MM.1S (cell line): ENCODE results near the gene CORO2A.
A peak's percentile ranks its signal among the peaks of the same experiment; 100 is the strongest.

ENCODE experiments used
- DNase-seq: peaks from one replicate; pipeline ENCODE4 v3.0.0-alpha.2; 2015
- H2AFZ ChIP-seq: fragments of 300-600 bp; sonication (generic); 2 replicates; pipeline ENCODE4 v1.6.0; 2016; ENCODE audit warnings: antibody characterized with exemption, low read length
- H3F3A ChIP-seq: fragments of 300-600 bp; sonication (generic); 2 replicates; pipeline ENCODE4 v1.6.1; 2016; ENCODE audit warnings: mild to moderate bottlenecking, antibody characterized with exemption, low read length, moderate library complexity, mixed read lengths; ENCODE audit not compliant: insufficient read depth
- H3K27ac ChIP-seq: fragments of 300-600 bp; sonication (generic); 2 replicates; pipeline ENCODE4 v1.5.1; 2016; ENCODE audit warnings: mild to moderate bottlenecking, low read length
- H3K27me3 ChIP-seq: fragments of 300-600 bp; sonication (generic); replicated peaks from 2 replicates; pipeline ENCODE4 v1.6.0; 2016; ENCODE audit warnings: low read length; ENCODE audit not compliant: insufficient read depth
- H3K36me3 ChIP-seq: fragments of 300-600 bp; sonication (generic); replicated peaks from 2 replicates; pipeline ENCODE4 v1.6.1; 2016; ENCODE audit warnings: mild to moderate bottlenecking, low read length, mixed read lengths; ENCODE audit not compliant: insufficient read depth
- H3K4me1 ChIP-seq: fragments of 300-600 bp; sonication (generic); 2 replicates; pipeline ENCODE4 v1.6.1; 2016; ENCODE audit warnings: low read length, mixed read lengths
- H3K4me2 ChIP-seq: fragments of 300-600 bp; sonication (generic); 2 replicates; pipeline ENCODE4 v1.6.0; 2016; ENCODE audit warnings: low read depth, low read length
- H3K4me3 ChIP-seq: fragments of 300-600 bp; sonication (generic); 2 replicates; pipeline ENCODE4 v1.5.1; 2016; ENCODE audit warnings: low read length, mixed read lengths
- H3K79me2 ChIP-seq: fragments of 300-600 bp; sonication (generic); 2 replicates; pipeline ENCODE4 v1.6.1; 2016; ENCODE audit warnings: mixed run types, low read length, mixed read lengths
- H3K9ac ChIP-seq: fragments of 300-600 bp; sonication (generic); 2 replicates; pipeline ENCODE4 v1.6.1; 2016; ENCODE audit warnings: low read length, mixed read lengths
- H3K9me2 ChIP-seq: fragments of 300-600 bp; sonication (generic); replicated peaks from 2 replicates; pipeline ENCODE4 v1.6.1; 2016; ENCODE audit warnings: mild to moderate bottlenecking, low read length, mixed read lengths; ENCODE audit not compliant: insufficient read depth
- H3K9me3 ChIP-seq: fragments of 300-600 bp; sonication (generic); replicated peaks from 2 replicates; pipeline ENCODE4 v1.6.1; 2016; ENCODE audit warnings: mild to moderate bottlenecking, low read length, mixed read lengths; ENCODE audit not compliant: insufficient read depth
- H4K20me1 ChIP-seq: fragments of 300-600 bp; sonication (generic); 2 replicates; pipeline ENCODE4 v1.6.1; 2016; ENCODE audit warnings: mild to moderate bottlenecking, low read length, moderate library complexity, mixed read lengths; ENCODE audit not compliant: insufficient read depth
- CTCF ChIP-seq: fragments of 300-600 bp; sonication (generic); IDR thresholded peaks from 2 replicates; pipeline ENCODE4 v1.5.1; 2016; ENCODE audit warnings: antibody characterized with exemption, low read length, mixed read lengths
- EZH2 ChIP-seq: fragments of 300-600 bp; sonication (generic); optimal IDR thresholded peaks from 2 replicates; pipeline ENCODE3; 2017; ENCODE audit warnings: low read depth, mild to moderate bottlenecking, antibody characterized with exemption, low read length, mixed read lengths
- EZH2phosphoT487 ChIP-seq: fragments of 300-600 bp; sonication (generic); IDR thresholded peaks from 2 replicates; pipeline ENCODE4 v1.6.1; 2018; ENCODE audit warnings: antibody characterized with exemption, low read length

The CORO2A gene

GRCh38 chr9:98101868-98102273, 90.6 kb downstream of the CORO2A start:
- DNase-seq = peak; percentile 98
- peaks cover 18% of the 10 kb centered on the region for H3K4me1 ChIP-seq
- no peaks in the 10 kb centered on the region for H3K36me3 ChIP-seq
- H3K9ac ChIP-seq = no peak overlapping the region
- H3K4me2 ChIP-seq = peak overlapping the region; percentile 59
- H3F3A ChIP-seq = peaks cover 19% of the 10 kb centered on the region
- H2AFZ ChIP-seq = no peak overlapping the region; the same call in 1 of the 2 replicates
- no peaks in the 10 kb centered on the region for H3K9me3 ChIP-seq
- no peaks in the 10 kb centered on the region for H3K79me2 ChIP-seq
- H3K4me3 ChIP-seq = no peak overlapping the region
- no peaks in the 10 kb centered on the region for H3K27me3 ChIP-seq
- H4K20me1 ChIP-seq = no peaks in the 10 kb centered on the region
- H3K9me2 ChIP-seq = no peaks in the 10 kb centered on the region
- peak overlapping the region; percentile 23; the same call in 1 of the 2 replicates for H3K27ac ChIP-seq
- TF ChIP-seq EZH2 (no peak), CTCF (no peak), EZH2phosphoT487 (no peak)

GRCh38 chr9:98101416-98101815, 91.0 kb downstream of the CORO2A start:
- peak overlapping the region; percentile 59; the same call in 1 of the 2 replicates for H3K4me2 ChIP-seq
- H3K4me1 ChIP-seq = peaks cover 18% of the 10 kb centered on the region
- H3K27me3 ChIP-seq = no peaks in the 10 kb centered on the region
- H2AFZ ChIP-seq = no peak overlapping the region; the same call in 1 of the 2 replicates
- TF ChIP-seq CTCF (no peak), EZH2phosphoT487 (no peak), EZH2 (no peak)
- H3K9me3 ChIP-seq = no peaks in the 10 kb centered on the region
- H3F3A ChIP-seq = peaks cover 19% of the 10 kb centered on the region
- H3K9me2 ChIP-seq = no peaks in the 10 kb centered on the region
- H3K79me2 ChIP-seq = no peaks in the 10 kb centered on the region
- H3K4me3 ChIP-seq = no peak overlapping the region
- no peak for DNase-seq
- no peak overlapping the region for H3K9ac ChIP-seq
- no peaks in the 10 kb centered on the region for H3K36me3 ChIP-seq
- H3K27ac ChIP-seq = peak overlapping the region; percentile 23; the same call in 1 of the 2 replicates
- no peaks in the 10 kb centered on the region for H4K20me1 ChIP-seq

GRCh38 chr9:98100456-98100855, 92.0 kb downstream of the CORO2A start:
- H4K20me1 ChIP-seq = no peaks in the 10 kb centered on the region
- no peaks in the 10 kb centered on the region for H3K27me3 ChIP-seq
- no peak overlapping the region for H2AFZ ChIP-seq
- peaks cover 18% of the 10 kb centered on the region for H3K4me1 ChIP-seq
- no peaks in the 10 kb centered on the region for H3K9me3 ChIP-seq
- TF ChIP-seq EZH2 (no peak), CTCF (no peak), EZH2phosphoT487 (no peak)
- DNase-seq = no peak
- no peak overlapping the region for H3K27ac ChIP-seq
- no peak overlapping the region for H3K4me3 ChIP-seq
- no peaks in the 10 kb centered on the region for H3K9me2 ChIP-seq
- H3K36me3 ChIP-seq = no peaks in the 10 kb centered on the region
- no peak overlapping the region for H3K4me2 ChIP-seq
- H3F3A ChIP-seq = peaks cover 19% of the 10 kb centered on the region
- H3K9ac ChIP-seq = no peak overlapping the region
- no peaks in the 10 kb centered on the region for H3K79me2 ChIP-seq
